HG02852 (cell line): Measurements from ENCODE around the gene HSD17B4.
"Not testable (repeated sequence)": the region's sequence is repeated elsewhere in the genome, so short reads cannot be mapped to it uniquely, and the experiment has no call there.

Experiments
- ATAC-seq: cut with Tn5 transposase; IDR thresholded peaks from one replicate; pipeline ENCODE4 v1.9.1; 2021; ENCODE audit warnings: mild to moderate bottlenecking, moderate library complexity; ENCODE audit not compliant: unreplicated experiment

The HSD17B4 gene

GRCh38 chr5:119452373-119453039 is at the start of gene HSD17B4:
Gene HSD17B4, plus strand, starts transcription at chr5:119452497. Its CDS starts 79 bp downstream, at chr5:119452576.
- ATAC-seq, result peak; percentile 97

- no peak for ATAC-seq
These were observed 49.7 kb upstream of the HSD17B4 start for GRCh38 chr5:119402555-119402954.

GRCh38 chr5:119404033-119404432 is 48.3 kb upstream of the HSD17B4 start:
- no peak for ATAC-seq

- no peak for ATAC-seq
These were observed 46.9 kb upstream of the HSD17B4 start for GRCh38 chr5:119405419-119405818.

GRCh38 chr5:119406551-119407110 is 45.7 kb upstream of the HSD17B4 start:
- no peak for ATAC-seq

GRCh38 chr5:119409235-119409815 is 43.0 kb upstream of the HSD17B4 start:
- peak; percentile 32 for ATAC-seq

- peak; percentile 44 for ATAC-seq
These were observed 41.7 kb upstream of the HSD17B4 start for GRCh38 chr5:119410448-119411159.

- peak; percentile 72 for ATAC-seq
These were observed 40.7 kb upstream of the HSD17B4 start for GRCh38 chr5:119411361-119412278.

GRCh38 chr5:119412279-119413227 is 39.7 kb upstream of the HSD17B4 start:
- no peak for ATAC-seq

- not testable (repeated sequence) for ATAC-seq
These were observed 38.1 kb upstream of the HSD17B4 start for GRCh38 chr5:119414124-119414734.

- ATAC-seq, result no peak
These were observed 34.2 kb upstream of the HSD17B4 start for GRCh38 chr5:119417891-119418605.

GRCh38 chr5:119418606-119419100 is 33.6 kb upstream of the HSD17B4 start:
- peak; percentile 76 for ATAC-seq

GRCh38 chr5:119420169-119420568 is 32.1 kb upstream of the HSD17B4 start:
- ATAC-seq, result no peak

GRCh38 chr5:119426057-119426456 is 26.2 kb upstream of the HSD17B4 start:
- no peak for ATAC-seq

- no peak for ATAC-seq
These were observed 25.2 kb upstream of the HSD17B4 start for GRCh38 chr5:119427060-119427459.

GRCh38 chr5:119427596-119427995 is 24.7 kb upstream of the HSD17B4 start:
- ATAC-seq, result not testable (repeated sequence)

- ATAC-seq, result not testable (repeated sequence)
These were observed 24.1 kb upstream of the HSD17B4 start for GRCh38 chr5:119428166-119428565.

GRCh38 chr5:119428574-119428973 is 23.7 kb upstream of the HSD17B4 start:
- ATAC-seq, result not testable (repeated sequence)
